ENCODE measurements around the gene ACTR8.

DNA sequence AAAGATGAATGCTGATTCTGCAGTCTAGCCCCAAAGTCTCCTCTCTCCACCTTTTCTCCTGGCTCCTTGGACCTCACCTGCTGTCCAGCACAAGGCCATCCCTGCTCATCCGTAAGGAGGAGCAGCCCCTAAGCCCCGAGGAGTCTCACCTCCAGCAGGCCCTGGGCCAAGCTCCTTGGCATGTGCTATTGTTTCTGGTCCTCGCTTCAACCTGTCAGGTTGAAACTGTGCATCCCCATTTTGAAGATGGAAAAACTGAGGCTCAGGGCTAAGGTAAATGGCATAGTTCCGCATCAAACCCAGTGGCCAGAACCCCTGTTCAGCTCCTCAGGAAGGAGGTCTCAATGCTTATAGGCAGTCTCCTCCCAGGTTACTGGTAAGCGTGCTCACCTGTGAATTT is 61.9 kb downstream of the ACTR8 start:
- TF ChIP-seq, protein P1, sequence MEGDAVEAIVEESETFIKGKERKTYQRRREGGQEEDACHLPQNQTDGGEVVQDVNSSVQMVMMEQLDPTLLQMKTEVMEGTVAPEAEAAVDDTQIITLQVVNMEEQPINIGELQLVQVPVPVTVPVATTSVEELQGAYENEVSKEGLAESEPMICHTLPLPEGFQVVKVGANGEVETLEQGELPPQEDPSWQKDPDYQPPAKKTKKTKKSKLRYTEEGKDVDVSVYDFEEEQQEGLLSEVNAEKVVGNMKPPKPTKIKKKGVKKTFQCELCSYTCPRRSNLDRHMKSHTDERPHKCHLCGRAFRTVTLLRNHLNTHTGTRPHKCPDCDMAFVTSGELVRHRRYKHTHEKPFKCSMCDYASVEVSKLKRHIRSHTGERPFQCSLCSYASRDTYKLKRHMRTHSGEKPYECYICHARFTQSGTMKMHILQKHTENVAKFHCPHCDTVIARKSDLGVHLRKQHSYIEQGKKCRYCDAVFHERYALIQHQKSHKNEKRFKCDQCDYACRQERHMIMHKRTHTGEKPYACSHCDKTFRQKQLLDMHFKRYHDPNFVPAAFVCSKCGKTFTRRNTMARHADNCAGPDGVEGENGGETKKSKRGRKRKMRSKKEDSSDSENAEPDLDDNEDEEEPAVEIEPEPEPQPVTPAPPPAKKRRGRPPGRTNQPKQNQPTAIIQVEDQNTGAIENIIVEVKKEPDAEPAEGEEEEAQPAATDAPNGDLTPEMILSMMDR (IDR thresholded peaks at IDR 0.05; ENCODE audit: insufficient read depth, low read depth, low read length): no peak
- TF ChIP-seq EZH2 (IDR thresholded peaks at IDR 0.05; ENCODE audit: insufficient read depth, low read length): no peak
